Keratinocyte (primary cell): Measurements from ENCODE around the gene AIP. TPM values are rescaled to one million over a fixed set of nuclear protein-coding genes. Genes with fewer than 3 reads are reported as not detected.

ENCODE experiments used
- DNase-seq: peaks from one replicate; pipeline ENCODE4 v3.0.0-alpha.2; 2011; ENCODE audit warnings: low read depth, missing footprints, low spot score
- FAIRE-seq: peaks from 2 replicates; lab custom pipeline; 2011; peaks lifted over from hg19 to GRCh38; lab: Jason Lieb, UNC
- H2AFZ ChIP-seq: 2 replicates; pipeline ENCODE4 v1.6.0; 2012; ENCODE audit warnings: low read length, control low read depth, inconsistent platforms; ENCODE audit not compliant: control insufficient read depth
- H3K27ac ChIP-seq: 2 replicates; pipeline ENCODE4 v1.5.1; 2011; ENCODE audit warnings: low read length; ENCODE audit not compliant: control insufficient read depth, insufficient read depth
- H3K27me3 ChIP-seq: 3 replicates; pipeline ENCODE4 v1.6.0; 2011; ENCODE audit warnings: low read length; ENCODE audit not compliant: control insufficient read depth, insufficient read depth; ENCODE audit errors: extremely low read depth
- H3K36me3 ChIP-seq, 2 experiments: 2 replicates in 1 of 2; 3 replicates in 1 of 2; pipeline ENCODE4 v1.5.1; 2011; ENCODE audit warnings: low read length in 2 of 2, mild to moderate bottlenecking in 1 of 2; ENCODE audit not compliant: control insufficient read depth in 2 of 2, insufficient read depth in 2 of 2; ENCODE audit errors: extremely low read depth in 1 of 2
- H3K4me1 ChIP-seq: 3 replicates; pipeline ENCODE4 v1.5.1; 2011; ENCODE audit warnings: low read length; ENCODE audit not compliant: control insufficient read depth, insufficient read depth; ENCODE audit errors: extremely low read depth
- H3K4me2 ChIP-seq: 3 replicates; pipeline ENCODE4 v1.6.0; 2011; ENCODE audit warnings: low read depth, low read length; ENCODE audit not compliant: control insufficient read depth, insufficient read depth; ENCODE audit errors: extremely low read depth
- H3K4me3 ChIP-seq, 3 experiments: fragments of 200-600 bp in 1 of 3; sonication (generic) in 1 of 3; 2 replicates in 2 of 3; 3 replicates in 1 of 3; pipeline ENCODE4 v1.5.1; 2011 to 2016; ENCODE audit warnings: low read length in 3 of 3, mild to moderate bottlenecking in 3 of 3, control low read depth in 2 of 3, inconsistent platforms in 1 of 3, low read depth in 1 of 3, mixed read lengths in 1 of 3, mixed run types in 1 of 3, moderate library complexity in 1 of 3; ENCODE audit not compliant: control insufficient read depth in 2 of 3, insufficient read depth in 2 of 3; ENCODE audit errors: extremely low read depth in 1 of 3
- H3K79me2 ChIP-seq: 2 replicates; pipeline ENCODE4 v1.6.0; 2012; ENCODE audit warnings: low read length; ENCODE audit not compliant: control insufficient read depth, insufficient read depth
- H3K9ac ChIP-seq: 3 replicates; pipeline ENCODE4 v1.6.0; 2011; ENCODE audit warnings: low read length; ENCODE audit not compliant: control insufficient read depth, insufficient read depth; ENCODE audit errors: extremely low read depth
- H3K9me1 ChIP-seq: 3 replicates; pipeline ENCODE4 v1.6.0; 2011; ENCODE audit warnings: low read length; ENCODE audit not compliant: control insufficient read depth, insufficient read depth; ENCODE audit errors: extremely low read depth
- H3K9me3 ChIP-seq: 2 replicates; pipeline ENCODE4 v1.5.1; 2012; ENCODE audit warnings: low read depth, low read length; ENCODE audit not compliant: control insufficient read depth
- H4K20me1 ChIP-seq: 3 replicates; pipeline ENCODE4 v1.6.0; 2011; ENCODE audit warnings: low read length; ENCODE audit not compliant: control insufficient read depth, insufficient read depth; ENCODE audit errors: extremely low read depth
- EZH2 ChIP-seq: IDR thresholded peaks from one replicate; pipeline ENCODE4 v1.6.1; 2012; ENCODE audit warnings: inconsistent platforms, mild to moderate bottlenecking, low read length, moderate library complexity
- dilution Hi-C: fragments of 300-500 bp; cut with MboI; formaldehyde crosslinking; loops from one replicate; pipeline ENCODE4 v1.7.0; 2020; ENCODE audit warnings: low sequenced_read_pairs; ENCODE audit not compliant: extremely low pct_ligation_motif_present
- polyA plus RNA-seq, 5 experiments: library from polyadenylated mRNA; depleted of rRNA in 3 of 5; stranded (reverse) in 3 of 5; stranded (forward) in 1 of 5; unstranded in 1 of 5; fragments of >200 nt; gene quantifications; 1 replicate in 1 of 5; 2 replicates in 3 of 5; 3 replicates in 1 of 5; pipeline versions ENCODE4 v1.2.1 to v1.2.3, GENCODE V29; 2011 to 2012; ENCODE audit warnings: missing spikeins in 2 of 5, low read depth in 1 of 5, low replicate concordance in 1 of 5
- TF ChIP-seq, protein P1 (sequence below), 3 experiments: IDR thresholded peaks in 1 of 3; conservative IDR thresholded peaks in 1 of 3; optimal IDR thresholded peaks in 1 of 3; 2 replicates in 2 of 3; 3 replicates in 1 of 3; pipeline versions ENCODE3 to v1.5.1; 2011; ENCODE audit warnings: low read length in 3 of 3, mild to moderate bottlenecking in 3 of 3, moderate library complexity in 2 of 3, control low read depth in 1 of 3, inconsistent platforms in 1 of 3; ENCODE audit not compliant: insufficient read depth in 2 of 3; ENCODE audit errors: extremely low read depth in 1 of 3

The AIP gene
- polyA plus RNA-seq, 1 donor (not counting 4 experiments of a cell fraction or from before 2014, with no cell fraction given), result 32.5 TPM

GRCh38 chr11:67521924-67522323 is 39.1 kb downstream of the AIP start:
- Histone ChIP-seq H3K79me2 (no peaks in the 10 kb centered on the region), H3K27ac (no peak overlapping the region), H3K9me1 (no peaks in the 10 kb centered on the region), H3K36me3 (no peaks in the 10 kb centered on the region), H4K20me1 (no peaks in the 10 kb centered on the region), H3K4me1 (no peaks in the 10 kb centered on the region), H3K27me3 (no peaks in the 10 kb centered on the region), H2AFZ (no peak overlapping the region), H3K9ac (no peak overlapping the region), H3K4me3 (no peak overlapping the region), H3K9me3 (no peaks in the 10 kb centered on the region), H3K4me2 (no peak overlapping the region)
- DNase-seq, result no peak
- dilution Hi-C loops, result no loop called here
- FAIRE-seq, result no peak
- TF ChIP-seq, protein P1, sequence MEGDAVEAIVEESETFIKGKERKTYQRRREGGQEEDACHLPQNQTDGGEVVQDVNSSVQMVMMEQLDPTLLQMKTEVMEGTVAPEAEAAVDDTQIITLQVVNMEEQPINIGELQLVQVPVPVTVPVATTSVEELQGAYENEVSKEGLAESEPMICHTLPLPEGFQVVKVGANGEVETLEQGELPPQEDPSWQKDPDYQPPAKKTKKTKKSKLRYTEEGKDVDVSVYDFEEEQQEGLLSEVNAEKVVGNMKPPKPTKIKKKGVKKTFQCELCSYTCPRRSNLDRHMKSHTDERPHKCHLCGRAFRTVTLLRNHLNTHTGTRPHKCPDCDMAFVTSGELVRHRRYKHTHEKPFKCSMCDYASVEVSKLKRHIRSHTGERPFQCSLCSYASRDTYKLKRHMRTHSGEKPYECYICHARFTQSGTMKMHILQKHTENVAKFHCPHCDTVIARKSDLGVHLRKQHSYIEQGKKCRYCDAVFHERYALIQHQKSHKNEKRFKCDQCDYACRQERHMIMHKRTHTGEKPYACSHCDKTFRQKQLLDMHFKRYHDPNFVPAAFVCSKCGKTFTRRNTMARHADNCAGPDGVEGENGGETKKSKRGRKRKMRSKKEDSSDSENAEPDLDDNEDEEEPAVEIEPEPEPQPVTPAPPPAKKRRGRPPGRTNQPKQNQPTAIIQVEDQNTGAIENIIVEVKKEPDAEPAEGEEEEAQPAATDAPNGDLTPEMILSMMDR (optimal IDR thresholded peaks at IDR 0.05 in 1 of 3, IDR thresholded peaks at IDR 0.05 in 1 of 3, conservative IDR thresholded peaks at IDR 0.05 in 1 of 3; ENCODE audit: extremely low read depth in 1 of 3, insufficient read depth in 2 of 3, low read length in 3 of 3), result no peak
- TF ChIP-seq EZH2, result no peak

GRCh38 chr11:67522338-67522737 is 39.5 kb downstream of the AIP start:
- Histone ChIP-seq H3K79me2 (no peaks in the 10 kb centered on the region), H3K27ac (no peak overlapping the region), H3K9ac (no peak overlapping the region), H3K4me1 (no peaks in the 10 kb centered on the region), H3K4me2 (no peak overlapping the region), H3K9me1 (no peaks in the 10 kb centered on the region), H3K4me3 (no peak overlapping the region), H2AFZ (no peak overlapping the region), H3K27me3 (no peaks in the 10 kb centered on the region), H4K20me1 (no peaks in the 10 kb centered on the region), H3K9me3 (no peaks in the 10 kb centered on the region), H3K36me3 (no peaks in the 10 kb centered on the region)
- DNase-seq, result no peak
- dilution Hi-C loops, result no loop called here
- FAIRE-seq, result no peak
- TF ChIP-seq, protein P1 (optimal IDR thresholded peaks at IDR 0.05 in 1 of 3, IDR thresholded peaks at IDR 0.05 in 1 of 3, conservative IDR thresholded peaks at IDR 0.05 in 1 of 3; ENCODE audit: extremely low read depth in 1 of 3, insufficient read depth in 2 of 3, low read length in 3 of 3), result no peak
- no peak for TF ChIP-seq EZH2
